HG03280 (cell line): ENCODE data around the gene DEFB132.
"Not testable (repeated sequence)": the region's sequence is repeated elsewhere in the genome, so short reads cannot be mapped to it uniquely, and the experiment has no call there.

Experiments
- ATAC-seq: cut with Tn5 transposase; IDR thresholded peaks from one replicate; pipeline ENCODE4 v1.9.1; 2021; ENCODE audit warnings: mild to moderate bottlenecking, moderate library complexity; ENCODE audit not compliant: unreplicated experiment

The DEFB132 gene, protein sequence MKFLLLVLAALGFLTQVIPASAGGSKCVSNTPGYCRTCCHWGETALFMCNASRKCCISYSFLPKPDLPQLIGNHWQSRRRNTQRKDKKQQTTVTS

DNA sequence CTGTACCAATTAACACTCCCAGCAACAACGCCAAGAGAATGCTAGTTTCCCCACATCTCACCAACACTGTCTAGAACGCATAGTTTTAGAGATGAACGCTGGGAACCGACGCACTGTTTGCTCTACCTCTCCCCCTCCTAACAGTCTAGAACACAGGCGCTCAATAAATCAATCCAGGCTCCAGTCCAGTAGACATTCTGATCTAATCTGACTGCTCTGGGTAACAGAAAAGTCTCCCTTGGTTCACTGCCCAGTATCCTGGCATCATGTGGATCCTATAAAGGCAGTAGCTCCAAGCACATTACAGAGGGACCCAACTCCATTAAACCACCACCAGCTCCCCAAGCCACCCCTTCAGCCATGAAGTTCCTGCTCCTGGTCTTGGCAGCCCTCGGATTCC is at the start of gene DEFB132:
TSS of gene DEFB132 (plus strand) at position 306 of the 400 bp plus-strand sequence. CDS start at position 361, 55 bp downstream.
- no peak for ATAC-seq

DNA sequence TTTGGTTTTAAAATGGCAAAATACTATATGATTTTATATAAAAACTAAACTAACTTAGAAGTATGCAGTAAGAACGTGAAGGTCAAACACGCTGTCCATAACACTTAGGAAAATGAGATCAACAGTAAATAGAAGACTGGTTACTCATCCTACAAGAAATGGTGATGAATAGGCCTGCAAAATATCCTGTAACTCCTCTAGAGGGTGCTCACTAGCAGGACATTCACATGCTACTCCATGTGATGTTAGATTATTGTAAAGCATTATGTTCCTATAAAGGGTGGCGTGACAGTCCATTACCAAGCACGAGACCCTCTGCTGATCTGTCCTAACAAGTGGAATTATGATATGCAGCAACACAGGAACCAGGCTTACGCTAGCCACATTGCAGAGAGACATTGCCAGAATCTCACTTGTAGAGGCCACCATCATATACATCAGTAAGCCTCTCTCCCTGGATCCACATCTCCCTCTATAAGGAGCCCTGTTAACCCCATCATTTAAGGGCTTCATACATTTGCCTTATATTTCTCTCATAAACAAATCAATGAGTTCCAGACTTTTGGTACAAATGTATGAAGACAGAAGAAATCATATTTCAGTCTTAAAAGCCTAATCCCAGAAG is 48.5 kb upstream of the DEFB132 start:
- no peak for ATAC-seq

DNA sequence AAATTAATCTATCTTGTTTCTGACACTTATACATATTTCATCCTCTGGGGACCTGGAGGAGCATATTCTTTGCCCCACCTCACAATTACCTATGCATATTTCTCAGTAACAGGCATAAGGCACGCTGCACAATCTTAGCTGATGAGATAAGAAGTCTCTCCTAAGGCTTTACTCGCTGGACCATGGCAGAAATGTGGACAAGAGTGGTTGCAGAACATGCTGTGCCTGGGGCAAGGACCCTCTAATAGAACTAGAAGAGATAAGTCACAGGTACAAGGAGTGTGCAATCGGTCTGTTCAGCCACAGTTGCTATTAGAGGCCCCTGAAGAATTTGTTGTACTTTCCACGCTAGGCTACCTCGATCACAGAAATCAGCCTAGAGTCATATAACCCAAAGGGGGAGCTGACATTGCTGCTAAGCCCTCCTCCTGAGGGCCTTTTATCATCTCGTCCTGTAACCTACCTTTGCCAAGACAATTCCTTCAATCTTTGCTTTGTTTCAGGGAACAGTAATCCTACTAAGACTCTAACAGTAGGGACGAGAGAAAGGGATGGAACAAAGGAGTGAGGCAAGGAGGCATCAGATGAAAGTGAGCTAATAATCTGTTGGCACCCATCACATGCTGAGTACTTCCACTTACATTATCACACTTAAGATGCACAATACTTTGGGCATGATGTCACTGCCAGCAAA is 46.6 kb upstream of the DEFB132 start:
- no peak for ATAC-seq

DNA sequence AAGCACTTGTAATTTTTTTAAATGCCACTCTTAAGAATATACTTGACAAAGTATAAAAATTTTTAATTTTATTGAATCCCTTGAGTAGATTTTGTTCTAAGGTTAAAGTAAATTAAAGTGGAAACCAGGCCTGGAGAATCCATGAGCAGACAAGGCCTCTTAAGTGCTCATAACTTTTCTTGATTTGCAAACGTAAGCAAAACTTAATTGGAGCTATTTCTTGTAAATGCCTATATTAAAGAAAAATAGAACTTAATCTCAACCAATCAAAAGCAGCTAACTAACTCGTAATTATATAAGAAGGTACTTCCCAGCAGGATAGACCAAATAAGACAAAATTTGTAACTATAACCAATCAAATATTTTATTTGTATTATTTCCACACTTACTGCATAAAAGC is 43.1 kb upstream of the DEFB132 start:
- ATAC-seq = no peak

DNA sequence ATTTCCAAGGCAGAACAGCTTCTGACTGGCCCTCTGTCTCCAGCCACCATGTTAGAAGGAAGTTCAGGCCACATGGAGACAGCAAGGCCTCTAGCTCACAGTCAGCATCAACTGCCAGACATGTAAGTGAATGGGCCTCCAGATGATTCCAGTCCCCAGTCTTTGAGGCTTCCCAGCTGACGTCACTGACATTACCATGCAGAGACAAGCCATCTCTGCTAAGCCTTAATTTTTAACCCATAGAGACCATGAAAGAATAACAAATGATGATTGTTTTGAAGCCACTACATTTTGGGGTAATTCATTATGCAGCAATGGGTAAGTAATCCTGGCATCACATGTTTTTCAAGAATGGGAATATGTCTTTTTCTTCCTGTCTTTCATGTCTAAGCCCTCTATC is 41.7 kb upstream of the DEFB132 start:
- no peak for ATAC-seq

DNA sequence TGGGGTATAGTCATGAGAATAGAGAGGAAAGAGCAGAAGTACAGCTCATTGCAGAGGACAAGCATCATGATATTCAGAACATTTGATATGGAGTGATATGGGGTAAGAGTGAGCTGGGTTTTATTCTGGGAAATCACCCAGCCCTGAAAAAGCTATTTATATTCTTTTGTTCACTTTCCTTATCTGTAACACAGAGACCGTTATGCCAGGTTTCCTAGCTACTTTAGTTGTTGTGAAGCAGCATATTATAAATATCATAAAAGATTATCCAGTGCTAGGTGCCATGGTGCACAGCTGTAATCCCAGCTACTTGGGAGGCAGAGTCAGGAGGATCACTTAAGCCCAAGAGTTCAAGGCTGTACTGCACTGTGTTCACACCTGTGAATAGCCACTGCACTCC is 40.3 kb upstream of the DEFB132 start:
- ATAC-seq = no peak

DNA sequence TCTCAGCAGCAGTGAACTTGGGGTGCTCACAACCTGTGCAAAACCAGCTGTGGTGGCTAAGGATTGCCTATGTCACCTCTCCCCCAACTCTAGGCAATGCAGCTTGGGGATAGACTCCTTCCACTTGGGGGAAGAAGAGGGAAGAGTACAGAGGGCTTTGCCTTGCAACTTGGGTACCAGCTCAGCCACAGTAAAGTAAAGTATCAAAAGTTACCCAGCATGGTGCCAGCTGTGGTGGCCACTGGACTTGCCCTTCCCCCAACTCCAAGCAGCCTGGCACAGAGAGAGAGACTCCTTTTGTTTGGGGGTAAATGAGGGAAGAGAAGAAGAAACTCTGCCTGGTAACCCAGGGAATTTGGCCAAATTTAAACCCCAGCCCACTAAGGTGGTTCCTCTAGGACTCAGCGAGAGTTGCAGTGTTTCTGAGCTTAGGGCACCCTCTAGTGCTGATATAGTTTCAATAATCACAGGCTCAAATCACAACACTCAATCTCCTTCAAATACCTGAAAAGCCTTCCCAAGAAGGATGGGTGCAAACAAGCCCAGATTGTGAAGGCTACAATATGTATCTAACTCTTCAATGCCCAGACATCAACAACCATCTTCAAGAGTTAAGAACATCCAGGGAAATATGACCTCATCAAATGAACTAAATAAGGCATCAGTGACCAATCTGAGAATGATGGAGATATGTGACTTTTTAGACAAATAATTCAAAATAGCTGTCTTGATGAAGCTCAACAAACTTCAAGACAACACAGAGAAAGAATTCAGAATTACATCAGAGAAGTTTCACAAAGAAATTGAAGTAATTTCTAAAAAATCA is 38.0 kb upstream of the DEFB132 start:
- ATAC-seq = no peak

DNA sequence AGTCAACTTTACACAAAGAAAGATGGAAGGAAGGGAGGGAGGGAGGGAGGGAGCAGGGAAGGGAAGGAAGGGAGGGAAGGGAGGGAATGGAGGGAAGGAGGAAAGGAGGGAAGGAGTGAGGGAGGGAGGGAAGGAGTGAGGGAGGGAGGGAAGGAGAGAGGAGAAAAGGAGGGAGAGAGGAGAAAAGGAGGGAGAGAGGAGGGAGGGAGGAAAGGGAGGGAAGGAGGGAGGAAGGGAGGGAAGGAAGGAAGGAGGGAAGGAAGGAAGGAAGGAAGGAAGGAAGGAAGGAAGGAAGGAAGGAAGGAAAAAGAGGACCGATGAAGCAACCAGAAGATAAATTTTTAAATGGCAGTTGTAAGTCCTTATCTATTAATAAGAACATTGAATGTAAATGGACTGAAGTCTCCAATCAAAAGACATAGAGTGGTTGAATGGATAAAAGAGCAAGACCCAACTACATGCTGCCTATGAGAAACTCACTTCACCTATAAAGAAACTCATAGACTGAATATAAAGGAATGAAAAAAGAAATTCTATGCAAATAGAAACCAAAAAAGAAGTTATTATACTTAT is 36.2 kb upstream of the DEFB132 start:
- ATAC-seq = no peak

DNA sequence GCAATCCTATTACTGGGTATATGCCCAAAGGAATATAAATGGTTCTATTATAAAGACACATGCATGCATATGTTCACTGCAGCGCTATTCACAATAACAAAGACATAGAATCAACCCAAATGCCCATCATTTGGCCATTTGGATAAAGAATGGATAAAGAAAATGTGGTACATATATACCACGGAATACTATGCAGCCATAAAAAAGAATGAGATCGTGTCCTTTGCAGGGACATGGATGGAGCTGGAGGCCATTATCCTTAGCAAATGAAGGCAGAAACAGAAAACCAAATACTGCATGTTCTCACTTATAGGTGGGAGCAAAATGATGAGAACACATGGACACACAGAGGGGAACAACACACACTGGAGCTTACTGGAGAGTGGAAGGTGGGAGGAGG is 31.6 kb upstream of the DEFB132 start:
- not testable (repeated sequence) for ATAC-seq

DNA sequence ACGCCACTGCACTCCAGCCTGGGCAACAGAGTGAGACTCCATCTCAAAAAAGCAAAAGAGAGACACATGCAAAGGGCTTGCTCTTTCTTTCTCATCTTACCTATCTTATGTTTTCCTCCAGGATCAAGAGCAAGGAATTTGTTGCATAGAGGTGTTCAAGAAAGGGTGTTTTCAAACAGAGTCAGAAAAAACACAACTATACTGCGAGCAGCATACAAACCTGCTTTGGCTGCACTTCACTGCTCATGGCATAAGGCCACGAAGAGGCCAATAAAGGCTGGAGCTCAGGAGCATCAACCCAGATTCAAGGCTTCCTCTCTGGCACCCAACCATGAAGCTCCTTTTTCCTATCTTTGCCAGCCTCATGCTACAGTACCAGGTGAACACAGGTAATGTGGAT is 30.6 kb upstream of the DEFB132 start, which contains the start of gene DEFB129:
TSS of gene DEFB129 (plus strand) at position 301 of the 400 bp plus-strand sequence. CDS start at position 332, 31 bp downstream.
- no peak for ATAC-seq

DNA sequence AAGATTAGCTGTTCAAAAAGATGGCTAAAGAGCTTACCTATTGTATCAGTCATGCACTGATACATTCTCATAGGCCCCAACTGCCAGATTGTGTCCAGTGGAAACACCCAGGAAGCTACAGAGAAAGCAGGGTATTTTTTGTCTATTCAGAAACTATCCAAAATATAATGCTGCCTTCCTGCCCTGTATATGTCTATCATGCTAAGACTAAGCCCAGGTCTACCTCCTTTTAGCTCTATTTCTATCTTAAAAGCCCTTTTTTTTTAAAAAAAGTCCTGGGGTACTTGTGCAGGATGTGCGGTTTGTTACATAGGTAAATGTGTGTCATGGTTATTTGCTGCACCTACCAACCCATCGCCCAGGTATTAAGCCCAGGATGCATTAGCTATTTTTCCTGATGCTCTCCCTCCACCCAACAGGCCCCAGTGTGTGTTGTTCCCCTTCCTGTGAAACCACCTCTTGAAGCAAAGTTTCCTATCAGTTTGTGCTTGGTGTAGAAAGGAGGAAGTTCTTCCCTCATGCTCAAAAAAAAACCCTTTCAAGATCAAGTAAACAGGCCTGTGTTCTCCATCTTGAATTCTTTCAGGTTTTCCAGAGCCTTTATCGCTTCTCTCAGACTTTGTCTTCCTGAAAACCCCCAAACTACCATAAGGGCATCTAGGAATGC is 30.0 kb upstream of the DEFB132 start:
- no peak for ATAC-seq

DNA sequence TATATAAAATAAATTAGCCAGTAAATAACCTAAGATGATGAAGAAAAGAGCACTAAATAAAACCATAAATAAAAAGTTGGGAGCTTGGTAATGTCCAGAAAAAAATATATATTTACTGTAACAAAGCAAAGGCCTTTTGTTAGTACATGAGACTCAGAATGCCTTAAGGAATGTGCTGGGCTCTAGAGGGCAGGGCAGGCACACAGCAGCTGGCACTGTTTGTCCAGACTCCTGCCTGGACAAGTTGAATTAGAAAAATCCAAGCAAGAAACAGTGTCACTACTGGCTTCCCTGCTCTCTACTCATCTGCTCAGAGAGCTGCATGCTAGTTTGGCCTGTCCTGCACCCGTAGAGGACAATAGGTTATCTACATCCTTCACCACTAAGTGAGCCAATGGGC is 21.6 kb upstream of the DEFB132 start:
- no peak for ATAC-seq

DNA sequence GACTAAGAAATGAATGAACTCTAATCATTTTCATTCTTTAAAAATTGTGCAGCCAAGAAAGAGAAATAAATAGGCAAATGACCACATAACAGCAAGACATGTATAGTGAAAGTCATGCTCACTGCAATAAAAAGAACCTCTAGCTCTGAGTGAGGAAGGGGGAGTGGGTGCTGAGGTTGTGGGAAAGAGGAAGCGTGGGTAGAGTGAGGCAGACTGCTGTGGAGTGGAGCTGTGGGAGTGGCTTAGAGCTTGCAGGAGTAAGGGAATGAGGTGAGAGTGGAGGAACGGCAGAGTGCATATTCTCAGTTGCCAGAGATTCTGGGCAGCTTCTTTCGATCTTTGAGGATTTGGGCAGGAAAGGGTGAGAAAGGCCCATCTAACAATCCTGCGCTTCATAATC is 20.0 kb upstream of the DEFB132 start:
- no peak for ATAC-seq

DNA sequence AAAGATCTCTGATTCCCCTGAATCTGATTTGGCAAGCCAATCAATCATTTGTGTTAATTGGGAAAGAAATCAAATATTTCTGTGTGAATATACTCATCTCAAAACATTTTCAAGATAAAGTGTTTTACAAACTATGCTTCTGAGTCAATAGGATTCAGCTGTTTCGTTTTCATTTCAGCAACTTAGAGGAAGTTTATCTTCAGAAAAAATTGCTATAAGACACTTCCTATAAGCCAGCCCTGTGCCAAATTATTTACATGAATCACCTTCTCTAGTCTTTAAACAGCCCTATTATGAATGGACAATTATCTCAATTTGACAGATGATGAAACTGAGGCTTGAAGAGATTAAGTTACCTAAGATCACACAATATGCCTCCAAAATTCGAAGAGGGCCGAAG is 19.6 kb upstream of the DEFB132 start:
- ATAC-seq = no peak

DNA sequence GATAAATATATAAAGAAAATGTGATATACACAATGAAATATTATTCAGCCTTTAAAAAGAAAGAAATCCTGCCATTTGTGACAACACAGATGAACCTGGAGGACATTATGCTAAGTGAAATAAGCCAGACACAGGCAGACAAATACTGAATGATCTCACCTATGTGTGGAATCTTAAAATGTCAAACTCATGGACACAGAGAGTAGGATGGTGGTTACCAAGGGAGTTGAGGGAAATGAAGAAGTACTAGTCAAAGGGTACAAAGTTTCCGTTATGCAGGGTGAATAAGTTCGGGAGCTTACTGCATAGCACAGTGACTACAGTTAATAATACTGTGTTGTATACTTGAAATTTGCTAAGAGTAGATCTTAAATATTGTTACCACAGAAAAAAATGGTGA is 14.6 kb upstream of the DEFB132 start:
- no peak for ATAC-seq

DNA sequence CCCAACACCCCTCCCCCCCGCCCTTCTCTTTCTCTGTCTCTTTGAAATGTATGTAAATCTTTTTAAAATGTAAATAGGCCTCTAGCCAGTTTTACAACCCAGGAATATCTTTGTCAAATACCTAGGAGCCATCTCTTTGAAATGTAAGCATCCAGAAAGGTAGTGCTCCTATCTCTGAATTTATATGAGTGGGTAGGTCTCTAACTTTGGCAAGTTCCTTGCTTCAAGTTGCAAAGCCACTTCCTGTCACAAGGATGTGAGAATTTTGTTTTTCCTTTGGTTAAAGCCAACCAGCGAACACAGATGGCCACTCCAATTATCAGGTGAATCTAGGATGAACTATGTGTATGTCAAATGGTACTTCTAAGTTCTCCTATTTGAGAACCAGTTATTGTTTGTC is 6.2 kb upstream of the DEFB132 start:
- ATAC-seq = no peak

DNA sequence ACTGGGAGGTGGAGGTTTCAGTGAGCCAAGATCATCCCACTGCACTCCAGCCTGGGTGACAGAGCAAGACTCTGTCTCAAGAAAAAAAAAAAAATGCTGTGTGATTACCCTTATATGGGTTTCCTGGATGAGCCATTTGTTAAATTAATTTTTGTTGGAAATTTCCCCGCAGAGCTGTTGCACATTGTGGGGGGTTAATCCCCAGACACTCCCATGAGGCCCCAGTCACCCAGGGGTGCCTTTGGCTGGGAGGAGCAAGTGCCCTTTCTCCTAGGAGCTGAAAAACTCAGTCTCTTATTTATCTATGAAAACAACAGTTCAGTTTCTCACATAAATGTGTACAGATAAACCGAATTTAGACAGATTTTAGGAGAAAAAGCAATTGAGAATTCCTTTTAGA is 4.7 kb upstream of the DEFB132 start:
- no peak for ATAC-seq

DNA sequence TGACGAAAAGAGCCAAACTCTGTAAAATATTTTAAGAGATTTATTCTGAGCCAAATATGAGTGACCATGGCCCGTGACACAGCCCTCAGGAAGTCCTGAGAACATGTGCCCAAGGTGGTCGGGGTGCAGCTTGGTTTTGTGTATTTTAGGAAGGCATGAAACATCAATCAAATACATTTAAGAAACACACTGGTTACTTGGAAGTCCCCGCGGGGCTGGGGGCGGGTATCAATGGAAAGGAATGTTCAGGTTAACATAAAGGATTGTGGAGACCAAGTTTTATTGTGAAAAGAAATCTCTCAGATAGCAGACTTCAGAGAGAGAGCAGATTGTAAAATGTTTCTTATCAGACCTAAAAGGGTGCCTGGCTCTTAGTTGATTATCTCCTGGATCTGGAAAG is 4.1 kb upstream of the DEFB132 start:
- ATAC-seq = not testable (repeated sequence)

DNA sequence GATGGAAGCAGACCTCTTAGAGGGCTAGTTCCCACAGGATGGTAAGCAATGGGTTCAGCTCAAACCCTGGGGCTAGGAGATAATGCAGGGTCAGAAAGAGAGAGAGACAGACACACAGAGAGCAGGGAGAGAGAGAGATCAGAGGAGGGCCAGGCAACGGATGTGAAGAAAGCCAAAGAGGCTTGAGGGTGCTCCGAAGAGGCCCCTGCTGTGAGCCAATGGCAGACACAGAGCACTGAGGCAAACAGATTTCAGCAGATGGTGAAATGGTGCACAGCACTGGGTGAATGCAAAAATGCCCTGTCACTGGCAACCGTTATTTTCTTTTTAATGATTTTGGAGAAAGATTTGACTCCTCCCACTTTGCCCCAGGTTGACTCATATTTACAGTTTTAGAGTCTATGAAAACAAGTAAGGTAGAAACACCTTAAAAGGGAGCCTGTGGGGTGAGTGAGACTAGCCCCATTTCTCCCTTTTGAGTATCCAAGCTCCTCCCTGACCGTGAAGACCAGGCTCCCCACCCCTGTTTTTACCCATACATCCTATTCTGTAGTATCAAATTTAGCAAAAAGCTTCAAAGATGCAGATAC is 840 bp downstream of the DEFB132 start:
- ATAC-seq = no peak

DNA sequence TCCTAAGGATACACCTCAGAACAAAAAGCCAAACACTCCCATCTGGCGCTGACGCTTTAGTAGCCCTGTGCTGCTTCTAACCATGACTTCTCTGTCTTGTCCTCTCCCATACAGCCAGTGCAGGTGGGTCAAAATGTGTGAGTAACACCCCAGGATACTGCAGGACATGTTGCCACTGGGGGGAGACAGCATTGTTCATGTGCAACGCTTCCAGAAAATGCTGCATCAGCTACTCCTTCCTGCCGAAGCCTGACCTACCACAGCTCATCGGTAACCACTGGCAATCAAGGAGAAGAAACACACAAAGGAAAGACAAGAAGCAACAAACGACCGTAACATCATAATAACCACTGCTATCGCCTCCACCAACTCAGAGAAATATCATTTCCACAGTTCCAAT is 1.4 kb downstream of the DEFB132 start:
- no peak for ATAC-seq
